ENCODE results near the gene CLASRP. TPM values are rescaled to one million over a fixed set of nuclear protein-coding genes. Genes with fewer than 3 reads are reported as not detected.
A peak's percentile ranks its signal among the peaks of the same experiment; 100 is the strongest.
"Not testable (repeated sequence)": the region's sequence is repeated elsewhere in the genome, so short reads cannot be mapped to it uniquely, and the experiment has no call there.

CLASRP gene
- total RNA-seq, 2 experiments from 2014 or later, result 82.5 to 94.5 TPM

DNA sequence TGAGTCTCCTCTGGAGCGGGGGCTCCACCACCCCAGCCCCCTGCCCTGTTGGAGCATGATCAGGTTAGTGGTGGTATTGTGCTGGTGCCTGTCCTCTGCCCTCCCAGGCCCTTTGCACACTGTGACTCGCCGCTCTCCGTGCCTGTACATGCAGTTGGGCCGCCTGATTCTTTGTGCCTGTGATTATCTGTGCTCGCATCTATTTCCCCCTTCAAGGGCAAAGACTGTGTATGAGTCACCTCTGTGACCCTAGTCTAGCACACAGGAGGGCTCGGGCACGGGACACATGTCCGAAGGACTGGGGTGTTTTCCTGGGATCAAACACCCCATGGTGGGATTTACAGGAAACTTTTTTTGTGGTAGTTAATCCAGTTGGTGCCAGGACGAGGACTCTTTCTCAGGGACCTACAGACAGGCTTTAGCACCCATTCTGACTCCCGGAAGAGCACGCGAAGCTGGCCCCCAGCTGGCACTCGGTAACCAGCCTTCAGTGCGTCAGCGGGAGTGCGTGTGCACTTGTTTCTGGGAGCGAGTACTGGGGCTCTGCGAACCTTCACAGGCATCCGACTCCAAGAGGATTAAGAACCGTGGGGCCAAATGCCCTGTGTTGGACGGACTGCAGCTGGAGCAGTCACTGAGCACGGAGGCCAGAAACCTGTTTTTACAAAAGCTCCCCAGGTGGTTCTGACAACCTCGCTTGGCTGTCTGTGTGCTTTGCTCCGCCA, 60.8 kb downstream of the CLASRP start:
- Mint-ChIP-seq H3K9me3 (ENCODE audit: insufficient read depth) (no peaks in the 10 kb centered on the region), H3K4me3 (no peak overlapping the region)
- POLR2A ChIA-PET, result no interaction called here

DNA sequence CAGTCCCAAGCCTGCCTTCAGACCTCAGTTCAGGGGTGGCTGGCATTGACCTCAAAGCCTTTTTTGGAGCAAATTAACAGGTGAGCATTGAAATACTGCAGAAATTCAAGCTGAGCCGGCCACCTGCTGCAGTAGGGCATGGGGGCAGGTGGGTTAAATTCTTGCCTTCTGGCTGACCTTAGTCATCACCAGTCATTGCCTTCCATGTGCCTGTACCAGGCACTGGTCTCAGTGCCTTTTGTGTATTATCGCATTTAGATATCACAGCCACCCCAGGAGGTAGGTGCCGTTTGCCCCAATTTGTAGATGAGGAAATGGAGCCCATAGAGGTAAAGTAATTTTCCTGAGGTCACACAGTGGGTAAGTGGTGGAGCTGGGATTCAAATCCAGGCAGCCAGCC, 61.4 kb downstream of the CLASRP start:
- H3K4me1 Mint-ChIP-seq (ENCODE audit: low read depth), result peaks cover 71% of the 10 kb centered on the region
- DNase-seq (no peak), ATAC-seq (no peak)
- POLR2A ChIA-PET, result interaction anchor here (1.0 kb wide), 1 partner anchor 8 kb away, joined by 3 read pairs; the partner anchor contains the start of gene PPP1R37
- peaks cover 8% of the 10 kb centered on the region for H3K36me3 Mint-ChIP-seq (ENCODE audit: low read depth)
- no peaks in the 10 kb centered on the region for H3K9me3 Mint-ChIP-seq (ENCODE audit: insufficient read depth)
- no peak overlapping the region for H3K4me3 Mint-ChIP-seq
- no peak overlapping the region for H3K27ac Mint-ChIP-seq
- CTCF ChIA-PET, result interaction anchor here (1.4 kb wide), 1 partner anchor 26 kb away, joined by 3 read pairs; no protein-coding TSS in a partner anchor
- no peaks in the 10 kb centered on the region for H3K27me3 Mint-ChIP-seq (ENCODE audit: low read depth)

More for the DNA sequence above, 60.8 kb downstream of the CLASRP start:
- CTCF ChIA-PET, result no interaction called here
- H3K36me3 Mint-ChIP-seq (ENCODE audit: low read depth), result peaks cover 12% of the 10 kb centered on the region
- ATAC-seq (no peak), DNase-seq (no peak)
- peaks cover 69% of the 10 kb centered on the region for H3K4me1 Mint-ChIP-seq (ENCODE audit: low read depth)
- no peaks in the 10 kb centered on the region for H3K27me3 Mint-ChIP-seq (ENCODE audit: low read depth)
- peak overlapping the region; percentile 64 for H3K27ac Mint-ChIP-seq

DNA sequence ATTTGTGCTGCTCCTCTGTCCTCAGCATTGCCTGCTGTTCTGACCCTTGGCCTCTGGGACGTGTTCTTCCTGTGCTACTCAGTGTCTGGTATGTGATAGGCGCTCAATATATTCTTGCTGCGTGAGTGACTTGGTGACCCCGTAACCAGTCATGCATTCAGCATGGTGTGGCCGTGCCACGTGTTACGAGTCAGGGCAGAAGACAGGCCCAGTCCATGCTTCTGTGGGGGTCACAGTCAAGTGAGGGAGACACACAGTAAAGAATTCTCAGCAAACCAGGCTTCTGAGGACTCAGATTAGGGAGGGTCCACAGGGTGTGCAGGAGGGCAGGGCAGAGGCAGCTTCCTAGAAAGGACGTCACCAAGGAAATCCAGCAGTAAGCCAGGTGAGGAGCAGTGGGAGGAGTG, 62.0 kb downstream of the CLASRP start:
- H3K27ac Mint-ChIP-seq, result no peak overlapping the region
- DNase-seq (no peak), ATAC-seq (no peak)
- CTCF ChIA-PET, result interaction anchor here (1.4 kb wide), 1 partner anchor 26 kb away, joined by 3 read pairs; no protein-coding TSS in a partner anchor
- peaks cover 6% of the 10 kb centered on the region for H3K36me3 Mint-ChIP-seq (ENCODE audit: low read depth)
- H3K4me3 Mint-ChIP-seq, result no peak overlapping the region
- H3K9me3 Mint-ChIP-seq (ENCODE audit: insufficient read depth), result no peaks in the 10 kb centered on the region
- POLR2A ChIA-PET, result interaction anchor here (1.0 kb wide), 1 partner anchor 8 kb away, joined by 3 read pairs; the partner anchor contains the start of gene PPP1R37
- peaks cover 73% of the 10 kb centered on the region for H3K4me1 Mint-ChIP-seq (ENCODE audit: low read depth)
- no peaks in the 10 kb centered on the region for H3K27me3 Mint-ChIP-seq (ENCODE audit: low read depth)

DNA sequence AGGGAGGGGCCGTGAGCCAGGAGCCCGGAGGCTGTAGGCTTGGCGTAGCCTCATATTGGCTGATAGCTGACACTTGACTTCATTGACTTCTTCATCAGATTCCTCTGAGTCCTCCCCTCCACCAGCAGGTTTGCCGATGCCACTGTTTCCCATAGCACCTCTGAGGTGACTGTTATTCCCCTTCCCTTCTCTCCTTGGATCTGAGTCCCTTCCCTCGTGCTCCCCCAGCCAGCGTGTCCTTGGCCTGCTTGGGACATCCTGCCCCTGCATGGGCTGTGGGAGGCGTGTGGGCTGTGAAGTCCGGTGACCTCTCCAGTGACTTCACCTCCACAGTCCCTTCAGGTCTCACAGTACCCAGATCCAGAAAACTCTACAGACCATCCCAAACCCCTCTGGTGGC, 63.0 kb downstream of the CLASRP start:
- H3K36me3 Mint-ChIP-seq (ENCODE audit: low read depth), result peaks cover 3% of the 10 kb centered on the region
- no peak overlapping the region for H3K4me3 Mint-ChIP-seq
- ChIA-PET POLR2A (interaction anchor here (1.0 kb wide), 1 partner anchor 9 kb away, joined by 3 read pairs; the partner anchor contains the start of gene PPP1R37), CTCF (no interaction called here)
- H3K4me1 Mint-ChIP-seq (ENCODE audit: low read depth), result peaks cover 64% of the 10 kb centered on the region
- H3K27me3 Mint-ChIP-seq (ENCODE audit: low read depth), result no peaks in the 10 kb centered on the region
- ATAC-seq (no peak), DNase-seq (no peak)
- H3K9me3 Mint-ChIP-seq (ENCODE audit: insufficient read depth), result no peaks in the 10 kb centered on the region
- H3K27ac Mint-ChIP-seq, result no peak overlapping the region

DNA sequence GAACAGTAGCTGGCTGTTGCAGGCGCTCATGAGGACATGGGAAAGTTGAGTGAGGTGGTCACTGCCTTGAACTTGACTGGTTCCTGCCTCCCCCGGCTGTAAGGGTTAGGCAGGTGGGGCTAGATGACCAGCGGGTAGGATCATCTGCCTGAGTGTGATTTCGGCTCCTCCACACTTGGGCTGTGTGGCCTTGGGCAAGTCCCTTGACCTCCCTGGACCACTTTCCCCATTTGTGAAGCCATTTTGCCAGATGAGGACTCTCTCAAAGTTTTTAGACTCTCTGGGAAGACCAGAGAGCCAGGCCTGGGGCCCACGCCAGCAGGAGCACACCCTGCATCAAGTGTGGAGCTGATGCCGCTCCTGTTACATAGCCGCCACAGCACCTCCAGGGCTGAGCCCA, 63.6 kb downstream of the CLASRP start:
- H3K4me3 Mint-ChIP-seq, result no peak overlapping the region
- ChIA-PET CTCF (interaction anchor here (0.6 to 1.9 kb wide), 9 partner anchors 10 to 52 kb away, joined by 3 to 12 read pairs (median 4); partner anchors contain the start of gene PPP1R37), POLR2A (interaction anchor here (2.1 kb wide), 1 partner anchor 10 kb away, joined by 29 read pairs; the partner anchor contains the start of gene PPP1R37)
- no peak overlapping the region for H3K27ac Mint-ChIP-seq
- H3K9me3 Mint-ChIP-seq (ENCODE audit: insufficient read depth), result no peaks in the 10 kb centered on the region
- ATAC-seq (no peak), DNase-seq (no peak)
- H3K36me3 Mint-ChIP-seq (ENCODE audit: low read depth), result peaks cover 3% of the 10 kb centered on the region
- no peaks in the 10 kb centered on the region for H3K27me3 Mint-ChIP-seq (ENCODE audit: low read depth)
- peaks cover 58% of the 10 kb centered on the region for H3K4me1 Mint-ChIP-seq (ENCODE audit: low read depth)

DNA sequence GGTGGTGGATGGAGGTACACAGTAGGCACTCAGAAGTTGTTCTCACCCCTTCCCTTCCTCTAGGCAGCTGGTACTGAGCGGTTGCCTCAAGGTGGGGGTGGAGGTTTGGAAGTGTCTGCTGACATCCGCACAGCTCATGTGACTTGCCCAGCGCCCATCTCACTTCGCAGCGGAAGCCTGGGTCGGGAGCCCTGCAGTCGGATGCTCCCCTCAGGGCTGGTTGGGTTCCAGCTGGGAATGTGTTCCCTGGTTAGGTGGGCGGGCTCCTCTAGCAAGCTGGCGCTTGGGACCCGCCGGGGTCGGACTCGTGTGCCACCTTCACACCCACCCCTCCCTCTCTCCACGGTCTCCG, 64.3 kb downstream of the CLASRP start:
- DNase-seq, result peak; percentile 71
- H3K36me3 Mint-ChIP-seq (ENCODE audit: low read depth), result peaks cover 3% of the 10 kb centered on the region
- peak; percentile 85 for ATAC-seq
- no peaks in the 10 kb centered on the region for H3K27me3 Mint-ChIP-seq (ENCODE audit: low read depth)
- peaks cover 52% of the 10 kb centered on the region for H3K4me1 Mint-ChIP-seq (ENCODE audit: low read depth)
- ChIA-PET POLR2A (interaction anchor here (1.1 to 2.1 kb wide), 2 partner anchors 11 to 12 kb away, joined by 3 to 29 read pairs; partner anchors contain the start of gene PPP1R37), CTCF (interaction anchor here (0.6 to 1.9 kb wide), 14 partner anchors 10 to 80 kb away, joined by 3 to 12 read pairs (median 4); partner anchors contain the start of gene PPP1R37)
- H3K4me3 Mint-ChIP-seq, result peak overlapping the region; percentile 25
- peak overlapping the region; percentile 80 for H3K27ac Mint-ChIP-seq
- no peaks in the 10 kb centered on the region for H3K9me3 Mint-ChIP-seq (ENCODE audit: insufficient read depth)

DNA sequence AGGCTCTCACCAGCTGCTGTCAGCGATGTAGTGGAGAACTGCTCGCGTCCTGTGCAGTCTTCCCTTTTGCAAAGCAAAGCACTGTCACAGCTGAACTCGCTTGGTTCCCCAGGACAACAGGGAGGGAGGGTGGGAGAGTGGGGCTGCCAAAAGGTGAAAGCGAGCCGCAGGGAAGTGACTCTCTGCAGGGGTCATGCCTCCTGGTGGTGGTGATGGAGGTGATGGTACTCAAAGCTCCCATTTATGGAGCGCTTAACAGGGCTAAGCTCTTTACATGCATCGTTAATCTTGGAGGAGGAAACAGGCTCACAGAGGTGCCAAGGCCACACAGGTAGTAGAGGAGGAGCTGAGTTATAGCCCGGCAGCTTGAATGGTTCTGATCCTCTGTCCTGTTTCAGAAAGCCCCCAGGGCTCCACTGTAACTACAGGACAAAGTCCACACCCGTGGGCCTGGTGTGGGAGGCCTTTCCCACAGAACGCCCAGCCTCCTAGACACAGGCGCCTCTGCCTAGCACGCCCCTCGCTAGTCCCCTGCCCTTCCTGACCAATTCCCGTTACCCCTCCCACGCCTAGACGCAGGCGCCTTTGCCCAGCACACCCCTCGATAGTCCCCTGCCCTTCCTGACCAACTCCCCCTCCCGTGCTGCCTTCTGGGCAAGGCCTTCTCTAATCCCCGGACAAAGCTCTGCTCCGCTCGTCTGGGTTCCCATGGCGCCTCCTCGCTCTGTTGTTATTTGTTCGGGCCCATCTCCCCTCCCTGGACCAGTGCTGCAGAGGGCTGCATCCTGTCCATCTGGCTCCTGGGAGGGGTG, 64.9 kb downstream of the CLASRP start:
- H3K4me1 Mint-ChIP-seq (ENCODE audit: low read depth), result peaks cover 46% of the 10 kb centered on the region

DNA sequence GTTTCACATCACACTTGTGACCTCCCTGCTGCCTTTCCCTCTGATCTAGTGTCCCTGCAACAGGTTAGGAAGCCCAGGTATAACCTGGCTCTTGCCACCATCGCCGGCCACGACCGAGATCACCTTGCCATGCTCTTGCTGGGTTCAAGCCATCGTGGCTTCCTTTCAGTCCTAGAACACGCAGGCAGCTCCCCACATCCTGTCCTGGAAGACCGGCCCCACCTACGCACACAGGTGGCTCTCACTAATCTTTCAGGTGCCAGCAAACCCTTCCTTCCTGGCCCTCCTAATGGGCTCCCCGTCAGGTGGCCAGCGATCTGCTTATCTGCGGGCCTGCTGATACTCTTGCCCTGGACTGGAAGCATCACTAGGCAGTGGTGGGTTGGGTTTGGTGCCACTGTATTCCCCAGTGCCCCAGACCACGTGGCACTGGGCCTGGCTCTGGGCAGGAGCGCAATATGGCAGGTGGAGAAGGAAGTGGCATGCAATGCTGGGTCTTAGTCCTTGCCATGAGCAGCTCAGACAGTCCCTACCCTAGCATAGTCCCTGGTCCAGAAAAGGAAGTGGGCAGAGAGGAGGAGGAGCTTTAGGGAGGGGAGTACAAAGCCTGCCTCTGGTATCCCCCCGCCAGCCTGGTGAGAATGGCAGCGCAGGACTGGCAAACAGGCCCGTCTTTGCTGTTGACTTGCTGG, 66.0 kb downstream of the CLASRP start:
- Mint-ChIP-seq H3K9me3 (ENCODE audit: insufficient read depth) (no peaks in the 10 kb centered on the region), H3K4me3 (peak overlapping the region; percentile 50), H3K27me3 (ENCODE audit: low read depth) (no peaks in the 10 kb centered on the region), H3K36me3 (ENCODE audit: low read depth) (peaks cover 3% of the 10 kb centered on the region), H3K27ac (peak overlapping the region; percentile 79), H3K4me1 (ENCODE audit: low read depth) (peaks cover 41% of the 10 kb centered on the region)
- CTCF ChIA-PET, result interaction anchor here (1.8 to 1.9 kb wide), 2 partner anchors 12 to 13 kb away, joined by 5 to 12 read pairs; partner anchors contain the start of gene PPP1R37
- POLR2A ChIA-PET, result interaction anchor here (1.7 kb wide), 1 partner anchor 26 kb away, joined by 5 read pairs; the partner anchor contains the start of gene GEMIN7
- DNase-seq (peak; percentile 40), ATAC-seq (peak; percentile 17)

More for the DNA sequence above, 64.9 kb downstream of the CLASRP start:
- H3K27ac Mint-ChIP-seq, result peak overlapping the region; percentile 80
- H3K9me3 Mint-ChIP-seq (ENCODE audit: insufficient read depth), result no peaks in the 10 kb centered on the region
- ChIA-PET CTCF (interaction anchor here (0.9 to 1.9 kb wide), 13 partner anchors 9 to 80 kb away, joined by 3 to 12 read pairs (median 4); partner anchors contain the start of gene PPP1R37), POLR2A (interaction anchor here (1.1 to 2.1 kb wide), 3 partner anchors 11 to 25 kb away, joined by 3 to 29 read pairs (median 5); partner anchors contain the start of genes GEMIN7 and PPP1R37)
- H3K27me3 Mint-ChIP-seq (ENCODE audit: low read depth), result no peaks in the 10 kb centered on the region
- DNase-seq (no peak), ATAC-seq (peak; percentile 13)
- H3K36me3 Mint-ChIP-seq (ENCODE audit: low read depth), result peaks cover 3% of the 10 kb centered on the region
- H3K4me3 Mint-ChIP-seq, result peak overlapping the region; percentile 50

DNA sequence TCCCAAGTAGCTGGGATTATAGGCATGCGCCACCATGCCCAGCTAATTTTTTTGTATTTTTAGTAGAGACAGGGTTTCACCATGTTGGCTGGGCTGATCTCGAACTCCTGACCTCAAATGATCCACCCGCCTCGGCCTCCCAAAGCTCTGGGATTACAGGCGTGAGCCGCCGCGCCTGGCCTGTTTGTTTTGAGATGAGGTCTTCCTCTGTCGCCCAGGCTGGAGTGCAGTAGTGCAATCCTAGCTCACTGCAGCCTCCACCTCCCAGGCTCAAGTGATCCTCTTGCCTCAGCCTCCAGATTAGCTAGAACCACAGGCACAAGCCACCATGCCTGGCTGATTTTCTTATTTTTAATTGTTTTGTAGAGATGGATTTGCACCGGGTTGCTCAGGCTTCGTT, 67.5 kb downstream of the CLASRP start:
- ATAC-seq; H3K4me3 Mint-ChIP-seq; H3K27ac Mint-ChIP-seq; H3K9me3 Mint-ChIP-seq (ENCODE audit: insufficient read depth); H3K36me3 Mint-ChIP-seq (ENCODE audit: low read depth); DNase-seq; POLR2A ChIA-PET; H3K27me3 Mint-ChIP-seq (ENCODE audit: low read depth): not testable (repeated sequence)
- CTCF ChIA-PET, result interaction anchor here (1.2 kb wide), 1 partner anchor 19 kb away, joined by 3 read pairs; no protein-coding TSS in a partner anchor
- peaks cover 46% of the 10 kb centered on the region for H3K4me1 Mint-ChIP-seq (ENCODE audit: low read depth)

DNA sequence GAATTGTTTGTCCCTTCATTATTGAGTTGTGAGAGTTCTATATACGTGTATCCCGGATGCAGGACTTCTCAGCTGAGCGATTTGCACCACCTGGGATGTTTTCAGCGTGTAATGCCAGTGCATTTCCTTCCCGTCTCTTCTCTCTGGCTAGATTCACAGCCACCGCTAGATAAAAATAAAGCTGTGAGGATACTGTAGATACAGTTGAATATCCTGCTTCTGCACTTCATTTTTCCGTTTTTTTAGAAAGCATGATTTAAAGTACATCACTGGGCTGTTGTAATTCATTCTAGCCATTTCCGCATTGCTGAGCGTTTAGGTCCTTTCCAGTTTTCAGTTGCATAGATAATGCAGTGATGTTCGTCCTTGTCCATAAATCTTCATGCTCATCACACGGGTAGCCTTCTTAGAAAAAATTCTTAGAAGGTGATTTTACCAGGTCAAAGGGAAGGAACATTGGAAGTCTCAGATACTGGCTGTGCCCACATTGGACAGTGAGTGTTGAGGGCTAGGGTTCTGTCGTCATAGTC, 68.8 kb downstream of the CLASRP start:
- Mint-ChIP-seq H3K36me3 (ENCODE audit: low read depth) (peaks cover 3% of the 10 kb centered on the region), H3K4me1 (ENCODE audit: low read depth) (peaks cover 38% of the 10 kb centered on the region), H3K9me3 (ENCODE audit: insufficient read depth) (no peaks in the 10 kb centered on the region), H3K4me3 (no peak overlapping the region), H3K27ac (no peak overlapping the region), H3K27me3 (ENCODE audit: low read depth) (no peaks in the 10 kb centered on the region)
- no peak for ATAC-seq
- no peak for DNase-seq
- POLR2A ChIA-PET, result interaction anchor here (1.0 kb wide), 1 partner anchor 10 kb away, joined by 3 read pairs; no protein-coding TSS in a partner anchor
- CTCF ChIA-PET, result no interaction called here

DNA sequence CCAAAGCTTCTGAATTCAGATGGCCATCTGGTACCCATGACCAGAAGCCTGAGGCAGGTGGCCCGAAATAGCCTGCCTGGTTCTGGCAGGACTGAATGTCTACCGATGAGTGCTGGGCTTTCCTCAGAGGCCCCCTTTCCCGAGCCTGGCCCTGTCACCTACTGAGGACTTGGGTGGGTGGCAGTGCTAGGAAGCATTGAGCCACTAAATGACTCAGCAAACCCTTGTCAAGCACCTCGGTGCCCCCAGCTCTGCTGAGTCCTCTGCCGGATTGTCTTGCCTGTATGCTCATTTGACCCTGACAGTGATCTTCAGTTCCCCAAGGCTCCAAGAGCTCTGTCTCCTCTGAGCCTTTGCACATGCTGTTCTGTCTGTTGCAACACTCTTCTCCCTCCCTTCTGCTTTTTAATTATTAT, 72.0 kb downstream of the CLASRP start:
- Mint-ChIP-seq H3K4me1 (ENCODE audit: low read depth) (peaks cover 21% of the 10 kb centered on the region), H3K9me3 (ENCODE audit: insufficient read depth) (no peaks in the 10 kb centered on the region), H3K4me3 (no peak overlapping the region), H3K27ac (no peak overlapping the region), H3K27me3 (ENCODE audit: low read depth) (no peaks in the 10 kb centered on the region), H3K36me3 (ENCODE audit: low read depth) (no peaks in the 10 kb centered on the region)
- CTCF ChIA-PET, result interaction anchor here (0.7 kb wide), 1 partner anchor 14 kb away, joined by 4 read pairs; no protein-coding TSS in a partner anchor
- POLR2A ChIA-PET, result no interaction called here
- no peak for DNase-seq
- ATAC-seq, result no peak
